Bronchial epithelial cell (primary cell): ENCODE results near the gene ABCA2. TPM values are rescaled to one million over a fixed set of nuclear protein-coding genes. Genes with fewer than 3 reads are reported as not detected.
A peak's percentile ranks its signal among the peaks of the same experiment; 100 is the strongest.
"Not testable (repeated sequence)": the region's sequence is repeated elsewhere in the genome, so short reads cannot be mapped to it uniquely, and the experiment has no call there.

Experiments
- DNase-seq: peaks from one replicate; pipeline ENCODE4 v3.0.0-alpha.2; 2010; ENCODE audit warnings: low read depth
- FAIRE-seq: peaks from 2 replicates; lab custom pipeline; 2011; peaks lifted over from hg19 to GRCh38; lab: Jason Lieb, UNC
- H3K27me3 ChIP-seq: 2 replicates; pipeline ENCODE4 v1.5.1; 2011; ENCODE audit warnings: low read length; ENCODE audit not compliant: control insufficient read depth, insufficient read depth
- H3K36me3 ChIP-seq: 2 replicates; pipeline ENCODE4 v1.5.1; 2011; ENCODE audit warnings: low read length; ENCODE audit not compliant: control insufficient read depth, insufficient read depth
- H3K4me3 ChIP-seq: 2 replicates; pipeline ENCODE4 v1.5.1; 2011; ENCODE audit warnings: mild to moderate bottlenecking, low read depth, low read length, control low read depth
- total RNA-seq: library from RNA; depleted of rRNA; stranded (reverse); fragments of >200 nt; gene quantifications from 2 replicates; pipeline ENCODE4 v1.2.1, GENCODE V29; 2014
- TF ChIP-seq, protein P1 (sequence below): IDR thresholded peaks from 2 replicates; pipeline ENCODE4 v1.5.1; 2011; ENCODE audit warnings: mild to moderate bottlenecking, moderate library complexity, low read length, control low read depth, inconsistent platforms; ENCODE audit not compliant: insufficient read depth, severe bottlenecking

The ABCA2 gene
- total RNA-seq, 1 donor from 2014 or later = 5.5 TPM

- H3K36me3 ChIP-seq, H3K27me3 ChIP-seq, FAIRE-seq, H3K4me3 ChIP-seq, DNase-seq: not testable (repeated sequence)
- TF ChIP-seq, protein P1, sequence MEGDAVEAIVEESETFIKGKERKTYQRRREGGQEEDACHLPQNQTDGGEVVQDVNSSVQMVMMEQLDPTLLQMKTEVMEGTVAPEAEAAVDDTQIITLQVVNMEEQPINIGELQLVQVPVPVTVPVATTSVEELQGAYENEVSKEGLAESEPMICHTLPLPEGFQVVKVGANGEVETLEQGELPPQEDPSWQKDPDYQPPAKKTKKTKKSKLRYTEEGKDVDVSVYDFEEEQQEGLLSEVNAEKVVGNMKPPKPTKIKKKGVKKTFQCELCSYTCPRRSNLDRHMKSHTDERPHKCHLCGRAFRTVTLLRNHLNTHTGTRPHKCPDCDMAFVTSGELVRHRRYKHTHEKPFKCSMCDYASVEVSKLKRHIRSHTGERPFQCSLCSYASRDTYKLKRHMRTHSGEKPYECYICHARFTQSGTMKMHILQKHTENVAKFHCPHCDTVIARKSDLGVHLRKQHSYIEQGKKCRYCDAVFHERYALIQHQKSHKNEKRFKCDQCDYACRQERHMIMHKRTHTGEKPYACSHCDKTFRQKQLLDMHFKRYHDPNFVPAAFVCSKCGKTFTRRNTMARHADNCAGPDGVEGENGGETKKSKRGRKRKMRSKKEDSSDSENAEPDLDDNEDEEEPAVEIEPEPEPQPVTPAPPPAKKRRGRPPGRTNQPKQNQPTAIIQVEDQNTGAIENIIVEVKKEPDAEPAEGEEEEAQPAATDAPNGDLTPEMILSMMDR = peak; percentile 23
Measured at GRCh38 chr9:137004285-137004684, 23.8 kb downstream of the ABCA2 start.

DNA sequence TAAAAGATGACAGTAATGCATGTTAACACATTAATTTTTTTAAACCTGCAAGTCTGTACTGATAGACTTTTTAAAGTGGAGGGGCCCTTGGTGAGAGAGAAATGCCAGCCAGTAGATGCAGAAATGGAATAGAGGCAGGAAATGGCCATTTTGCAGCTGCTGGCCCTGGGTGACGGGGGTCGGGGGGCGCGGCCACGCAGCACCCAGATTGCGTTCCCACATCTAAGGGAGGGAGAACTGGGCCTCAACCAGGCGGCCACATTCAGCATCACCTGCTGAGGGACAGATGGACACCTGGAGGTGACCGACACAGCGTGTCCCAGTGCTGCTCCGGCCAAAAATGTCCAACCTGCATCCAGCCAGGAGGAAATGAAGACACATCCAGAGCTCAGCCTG lies 25.4 kb downstream of the ABCA2 start:
- Histone ChIP-seq H3K4me3 (no peak overlapping the region), H3K36me3 (no peaks in the 10 kb centered on the region), H3K27me3 (no peaks in the 10 kb centered on the region)
- DNase-seq (no peak), FAIRE-seq (no peak)
- TF ChIP-seq, protein P1 = no peak

GRCh38 chr9:137001857-137002645 lies 26.0 kb downstream of the ABCA2 start:
- DNase-seq (no peak), FAIRE-seq (no peak)
- Histone ChIP-seq H3K4me3 (no peak overlapping the region), H3K36me3 (no peaks in the 10 kb centered on the region), H3K27me3 (no peaks in the 10 kb centered on the region)
- TF ChIP-seq, protein P1 = no peak

- H3K36me3 ChIP-seq = no peaks in the 10 kb centered on the region
- peak; percentile 43 for DNase-seq
Measured at GRCh38 chr9:137000177-137000930, 27.7 kb downstream of the ABCA2 start.

DNA sequence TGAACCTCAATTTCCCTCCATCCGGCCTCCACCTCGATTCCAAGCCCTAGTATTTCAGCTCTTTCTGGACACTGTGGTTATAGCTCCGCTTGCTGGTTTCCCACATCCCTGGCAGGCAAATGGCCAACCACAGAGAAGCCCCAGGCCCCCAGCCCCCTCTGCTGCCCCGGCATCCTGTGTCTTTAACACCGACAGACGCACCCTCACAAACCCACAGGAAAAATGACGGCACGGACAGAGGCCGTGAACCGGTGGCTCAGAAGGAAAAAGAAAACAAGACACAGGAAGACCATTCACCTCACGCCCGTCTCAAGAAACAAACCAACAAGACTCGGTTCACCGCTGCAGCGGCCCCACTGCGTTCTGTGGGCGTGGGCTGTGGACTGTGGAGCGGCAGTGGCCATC lies 30.2 kb downstream of the ABCA2 start:
- no peak for DNase-seq
- TF ChIP-seq, protein P1 = no peak
- Histone ChIP-seq H3K27me3 (no peaks in the 10 kb centered on the region), H3K4me3 (no peak overlapping the region), H3K36me3 (peaks cover 2% of the 10 kb centered on the region)
- no peak for FAIRE-seq

More at GRCh38 chr9:137000177-137000930, 27.7 kb downstream of the ABCA2 start:
- TF ChIP-seq, protein P1 = no peak
- H3K27me3 ChIP-seq = no peaks in the 10 kb centered on the region
- H3K4me3 ChIP-seq = no peak overlapping the region
- no peak for FAIRE-seq
